ENCODE data around the gene OGFOD3.

OGFOD3 gene

DNA sequence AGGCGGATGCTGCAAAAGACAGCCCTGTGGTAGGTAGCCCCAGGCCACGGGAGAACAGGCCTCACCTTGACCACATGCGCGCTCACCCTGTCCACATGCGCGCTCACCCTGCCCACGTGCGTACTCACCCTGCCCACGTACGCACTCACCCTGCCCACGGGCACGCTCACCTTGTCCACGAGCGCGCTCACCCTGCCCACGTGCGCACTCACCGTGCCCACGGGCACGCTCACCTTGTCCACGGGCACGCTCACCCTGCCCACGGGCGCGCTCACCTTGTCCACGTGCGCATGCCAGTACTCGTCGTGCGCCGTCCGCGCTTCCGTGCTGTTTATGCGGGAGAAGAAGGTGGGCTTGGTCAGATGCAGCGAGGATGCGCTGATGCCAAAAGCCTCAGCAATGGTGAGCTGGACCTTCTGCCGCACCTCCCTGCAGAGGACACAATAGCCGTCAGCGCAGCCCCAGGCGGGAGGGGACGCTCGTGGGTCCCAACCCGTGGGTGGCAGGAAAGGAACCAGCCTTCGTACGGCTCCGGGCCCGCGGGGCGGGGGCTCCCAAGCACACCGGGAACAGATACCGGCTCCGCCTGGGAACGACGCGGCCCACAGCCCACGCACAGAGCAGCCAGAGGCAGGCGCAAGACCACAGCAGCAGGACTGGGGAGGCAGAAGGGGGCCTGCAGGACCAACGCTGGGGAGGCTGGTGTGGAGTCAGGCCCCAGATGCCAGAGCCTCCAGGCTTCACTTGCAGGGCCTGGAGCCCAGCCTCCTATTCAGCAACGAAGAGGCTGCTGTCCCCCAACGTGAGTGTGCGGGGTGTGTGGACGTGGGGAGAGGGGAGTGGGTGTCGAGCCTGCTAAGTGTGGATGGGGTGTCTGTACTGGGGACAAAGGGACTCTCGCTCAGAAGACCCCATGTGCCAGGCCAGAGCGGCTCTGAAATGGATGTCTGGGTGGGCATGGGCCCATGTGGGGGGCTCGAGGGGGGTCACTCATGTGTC is 14.4 kb downstream of the OGFOD3 start:
- DNase-seq, result no peak

DNA sequence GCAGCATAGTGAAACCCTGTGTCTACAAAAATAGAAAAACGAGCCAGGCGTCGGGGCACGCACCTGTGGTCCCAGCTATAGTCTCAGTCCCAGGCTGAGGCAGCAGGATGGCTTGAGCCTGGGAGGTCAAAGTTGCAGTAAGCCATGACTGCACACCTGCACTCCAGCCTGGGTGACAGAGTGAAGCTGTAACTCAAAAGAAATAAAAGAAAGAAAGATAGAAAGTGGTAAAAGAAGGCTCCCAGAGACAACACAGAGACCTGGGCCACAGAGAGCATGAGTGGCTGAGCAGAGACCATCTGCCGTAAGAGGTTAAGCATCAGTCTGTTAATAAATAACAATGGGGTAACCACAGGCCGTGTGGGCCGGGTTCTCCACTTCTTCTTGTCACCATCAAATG is 15.5 kb downstream of the OGFOD3 start:
- DNase-seq, result no peak

DNA sequence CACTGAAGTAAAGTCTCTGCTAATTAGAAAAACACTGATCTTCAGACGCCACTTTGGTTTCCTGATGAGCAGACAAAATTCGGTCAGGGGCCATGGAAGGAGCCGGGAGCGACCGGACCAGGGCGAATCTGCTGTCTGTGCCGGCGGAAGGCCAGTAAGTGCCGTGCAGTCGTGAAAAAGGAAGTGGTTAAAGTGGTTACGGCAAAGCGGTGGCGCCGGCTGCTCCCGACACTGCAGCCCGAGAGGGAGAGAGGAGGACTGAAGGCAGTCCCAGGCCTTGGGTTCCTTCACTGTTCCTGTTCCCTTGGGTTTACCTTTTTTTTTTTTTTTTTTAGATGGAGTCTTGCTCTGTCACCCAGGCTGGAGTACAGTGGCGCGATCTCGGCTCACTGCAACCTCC is 17.6 kb downstream of the OGFOD3 start:
- peak; percentile 39 for DNase-seq

DNA sequence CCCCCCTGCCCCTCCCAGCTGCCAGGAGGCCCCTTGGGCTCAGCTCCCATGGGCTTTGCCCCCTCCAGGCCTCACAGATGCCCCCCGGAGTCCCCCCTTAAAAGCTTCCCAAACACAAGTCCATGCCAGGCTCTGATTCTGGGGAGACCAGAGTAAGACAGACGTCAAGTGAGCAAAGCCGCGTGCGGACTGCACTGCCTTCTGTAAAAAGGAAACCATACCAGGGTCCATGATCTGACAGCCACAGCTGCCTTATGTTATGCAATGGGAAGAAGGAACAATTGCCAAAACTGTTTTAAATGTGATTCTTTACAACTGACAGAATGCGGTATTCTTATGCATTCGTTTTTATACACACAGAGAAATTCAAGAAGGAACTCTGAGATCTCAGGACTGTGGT is 18.2 kb downstream of the OGFOD3 start:
- no peak for DNase-seq

DNA sequence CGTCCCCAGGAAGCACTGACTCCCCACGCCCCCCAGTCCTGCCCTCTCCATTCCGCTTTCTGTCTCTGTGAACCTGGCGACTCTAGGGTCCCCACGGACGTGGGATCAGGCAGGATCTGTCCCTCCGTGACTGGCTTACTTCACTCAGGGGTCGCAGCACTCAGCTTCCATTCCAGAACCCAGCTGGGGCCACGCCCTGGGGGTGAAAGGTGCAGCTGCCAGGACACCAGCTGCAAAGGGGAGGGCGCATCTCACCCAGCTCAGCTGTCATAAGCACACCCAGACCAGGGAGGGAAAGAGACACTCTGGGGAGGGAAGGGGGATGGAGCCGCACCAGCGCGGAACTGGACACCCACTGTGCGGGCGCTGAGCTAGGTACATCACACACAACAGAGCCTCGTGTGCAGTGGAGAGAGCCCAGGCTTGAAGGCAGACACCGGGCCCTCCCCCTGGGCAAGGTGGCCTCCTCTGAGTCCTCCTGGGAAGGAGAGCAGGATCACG is 18.7 kb downstream of the OGFOD3 start:
- no peak for DNase-seq

DNA sequence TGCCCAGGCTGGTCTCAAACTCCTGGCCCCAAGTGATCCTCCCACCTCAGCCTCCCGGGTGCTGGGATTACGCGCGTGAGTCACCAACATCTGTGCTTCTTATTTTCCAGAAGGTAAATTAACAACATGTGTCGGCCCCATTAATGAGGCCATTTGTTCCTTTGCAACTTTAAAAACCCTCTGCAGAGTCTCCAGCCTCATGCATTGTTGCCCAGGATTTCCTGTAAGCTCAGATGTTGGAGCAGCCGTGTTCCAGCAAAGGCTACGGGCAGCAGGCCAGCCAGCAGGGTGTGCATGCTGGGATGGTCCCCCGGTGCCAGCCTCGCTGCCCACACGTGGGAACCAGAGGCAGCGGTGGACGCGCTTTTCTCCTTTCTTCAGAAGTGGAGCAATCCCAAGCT is 19.3 kb downstream of the OGFOD3 start:
- no peak for DNase-seq

DNA sequence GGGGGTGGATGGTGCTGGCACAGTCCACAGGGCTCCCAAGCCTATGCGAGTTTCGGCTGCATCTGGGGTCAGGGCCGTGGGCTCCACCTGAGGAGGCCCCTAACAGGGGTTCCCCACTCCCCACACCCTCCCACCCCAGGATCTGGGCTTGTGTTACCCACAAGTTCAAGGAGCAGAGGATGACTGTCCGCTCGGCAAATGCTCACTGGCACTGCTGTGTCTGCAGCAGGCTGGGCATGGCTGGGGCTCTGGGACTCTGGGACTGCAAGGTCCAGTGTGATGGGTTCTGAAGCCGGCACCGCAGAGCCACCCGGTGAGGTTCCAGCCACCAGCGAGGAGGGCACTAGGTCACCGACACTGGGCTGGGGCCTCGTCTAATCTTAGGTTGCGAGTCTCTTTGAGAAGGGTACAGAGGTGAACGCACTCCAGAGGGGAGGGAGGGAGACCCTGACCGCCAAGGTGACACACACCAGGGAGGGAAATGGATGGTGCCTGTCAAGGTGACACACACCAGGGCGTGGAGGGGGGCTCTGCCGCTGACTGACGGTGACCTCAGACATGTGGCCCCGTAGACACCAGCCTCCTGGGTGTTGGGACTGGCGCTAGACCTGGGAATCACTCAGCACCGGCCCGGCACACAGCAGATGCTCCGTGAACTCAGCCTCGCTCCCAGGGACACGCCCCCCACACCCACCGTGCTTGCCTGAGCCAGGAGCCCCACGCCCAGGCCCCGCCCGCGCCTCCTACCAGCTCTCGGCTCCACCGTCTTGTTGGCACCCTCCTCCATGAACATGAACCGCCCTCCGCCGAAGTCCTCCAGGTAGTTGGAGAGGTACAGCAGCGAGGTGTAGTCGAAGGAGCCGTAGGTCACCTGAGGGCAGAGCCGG is 20.7 kb downstream of the OGFOD3 start:
- no peak for DNase-seq

DNA sequence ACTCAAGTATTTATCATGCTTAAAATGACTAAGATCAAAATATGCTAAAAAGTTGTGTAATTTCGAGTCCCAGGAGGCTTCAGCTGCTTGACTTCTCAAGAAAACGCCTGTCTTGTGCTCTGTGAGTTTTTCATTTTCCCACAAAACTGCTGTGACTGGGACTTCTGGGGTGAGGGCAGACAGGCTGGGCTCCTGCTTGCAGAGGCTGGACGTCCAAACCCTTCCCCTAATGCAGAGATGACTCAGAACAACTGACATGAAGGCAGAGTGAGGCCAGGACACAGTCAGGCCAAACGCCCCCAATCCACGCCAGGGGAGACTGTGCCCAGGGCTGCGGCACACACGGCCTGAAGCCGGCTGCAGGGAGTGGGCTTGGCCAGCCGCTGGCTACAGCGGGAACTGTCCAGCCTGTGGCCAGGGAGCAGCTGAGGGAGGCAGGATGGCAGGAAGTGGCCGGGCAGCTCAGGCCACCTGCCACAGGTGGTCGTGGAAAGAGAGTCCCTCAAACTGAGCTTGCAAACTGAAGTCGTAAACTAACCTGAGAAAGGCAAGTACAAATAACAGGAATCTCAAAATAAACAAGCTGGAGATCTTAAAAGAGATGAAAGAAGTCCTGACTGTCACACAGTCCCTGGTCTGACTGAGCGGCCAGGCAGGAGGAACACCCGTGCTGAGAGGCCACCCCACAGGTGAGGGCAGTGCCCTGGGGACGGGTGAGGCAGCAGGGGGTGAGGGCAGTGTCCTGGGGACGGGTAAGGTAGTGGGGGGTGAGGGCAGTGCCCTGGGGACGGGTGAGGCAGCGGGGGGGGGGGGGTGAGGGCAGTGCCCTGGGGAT is 21.6 kb downstream of the OGFOD3 start:
- DNase-seq, result no peak

DNA sequence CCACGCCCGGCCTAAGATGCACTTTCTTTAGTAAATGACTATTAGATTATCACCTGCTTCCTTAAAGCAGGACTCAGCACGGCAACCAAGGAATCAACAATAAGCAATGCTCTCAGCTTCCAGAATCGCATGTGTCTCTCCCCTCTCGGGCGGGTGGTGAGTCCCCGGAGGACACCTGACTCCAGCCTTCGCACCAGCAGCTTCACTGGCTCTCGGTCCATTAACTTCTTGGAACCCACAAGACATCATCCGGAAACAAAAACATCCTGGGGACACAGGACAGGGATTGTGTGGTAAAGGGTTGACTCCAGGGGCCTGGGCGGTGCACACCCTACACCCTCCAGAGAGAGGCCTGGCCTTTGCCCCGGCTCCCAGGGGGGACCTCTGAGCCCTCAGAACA is 24.1 kb downstream of the OGFOD3 start:
- no peak for DNase-seq

DNA sequence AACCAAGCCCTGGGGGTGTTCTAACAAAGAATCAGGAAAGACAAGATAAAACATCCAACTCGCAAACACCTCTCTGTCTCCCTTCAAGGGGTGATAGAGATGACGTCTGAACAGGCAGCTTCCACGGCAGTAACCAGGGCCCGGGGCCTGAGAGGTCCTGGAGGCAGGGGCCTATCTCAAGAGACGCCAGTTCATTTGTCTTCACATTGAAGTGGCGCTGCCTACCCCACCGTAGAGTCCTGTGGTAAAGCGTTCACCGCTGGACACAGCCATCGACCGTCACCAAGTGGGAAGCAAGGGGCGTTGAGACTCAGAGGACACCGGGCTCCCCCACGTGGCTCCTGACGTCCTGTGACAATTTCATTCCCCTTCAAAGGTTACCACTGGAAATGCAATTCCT is 25.4 kb downstream of the OGFOD3 start:
- DNase-seq, result no peak

DNA sequence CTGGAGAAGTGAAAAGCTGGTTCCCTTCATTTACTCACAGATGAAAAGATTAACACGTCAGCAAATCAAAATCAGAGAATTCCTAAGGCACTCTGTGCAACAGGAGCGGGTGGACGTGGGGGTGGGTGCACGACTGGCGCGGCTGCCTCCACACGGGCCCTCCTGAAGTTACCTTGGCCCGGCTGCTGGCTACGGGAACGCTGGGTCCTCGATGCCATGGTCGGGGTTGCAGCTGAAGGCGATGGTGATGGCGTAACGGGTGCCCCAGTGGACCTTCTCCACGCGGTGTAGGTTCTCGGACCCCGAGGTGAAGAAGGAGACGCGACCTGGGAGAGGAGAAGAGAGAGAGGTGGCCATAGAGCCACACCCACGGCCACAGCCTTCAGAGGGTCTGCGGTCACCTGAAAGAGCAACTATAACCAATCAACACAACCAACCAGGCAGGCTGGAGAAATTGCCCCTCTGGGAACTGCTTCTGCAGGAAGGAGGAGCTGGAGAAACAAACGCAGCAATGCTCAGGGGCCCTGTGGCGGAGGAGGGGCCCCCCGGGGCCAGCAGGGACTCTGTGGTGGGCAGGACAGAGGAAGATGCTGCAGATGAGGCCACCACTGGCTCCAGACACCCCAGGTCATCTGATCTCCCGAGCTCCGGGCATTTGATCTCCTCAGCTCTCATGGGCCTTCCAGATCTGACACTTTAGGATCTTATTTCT is 26.0 kb downstream of the OGFOD3 start:
- DNase-seq, result no peak

DNA sequence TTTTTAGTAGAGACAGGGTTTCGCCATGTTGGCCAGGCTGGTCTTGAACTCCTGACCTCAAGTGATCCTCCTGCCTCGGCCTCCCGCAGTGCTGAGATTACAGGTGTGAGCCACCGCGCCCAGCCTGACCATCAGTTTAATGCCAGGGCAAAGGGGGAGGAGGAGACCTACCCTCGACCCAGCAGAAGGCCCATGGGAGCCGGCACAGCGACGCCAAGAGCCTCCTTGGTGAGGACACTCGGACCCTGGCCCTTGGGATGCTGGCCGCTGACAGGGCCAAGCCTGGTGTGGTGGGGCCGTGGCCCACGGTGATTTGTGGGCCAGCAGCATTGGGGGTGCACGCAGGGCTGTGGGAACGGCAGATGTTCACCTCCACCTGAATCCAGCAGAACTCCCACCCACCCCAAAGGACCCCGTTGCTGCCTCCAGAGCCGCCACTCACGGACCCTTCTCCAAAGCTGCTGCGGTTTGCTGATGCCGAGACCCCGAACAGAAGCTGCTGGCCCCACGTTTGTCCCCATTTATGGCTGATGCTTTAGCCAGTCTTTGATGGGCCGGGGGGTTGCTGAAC is 26.8 kb downstream of the OGFOD3 start:
- no peak for DNase-seq

DNA sequence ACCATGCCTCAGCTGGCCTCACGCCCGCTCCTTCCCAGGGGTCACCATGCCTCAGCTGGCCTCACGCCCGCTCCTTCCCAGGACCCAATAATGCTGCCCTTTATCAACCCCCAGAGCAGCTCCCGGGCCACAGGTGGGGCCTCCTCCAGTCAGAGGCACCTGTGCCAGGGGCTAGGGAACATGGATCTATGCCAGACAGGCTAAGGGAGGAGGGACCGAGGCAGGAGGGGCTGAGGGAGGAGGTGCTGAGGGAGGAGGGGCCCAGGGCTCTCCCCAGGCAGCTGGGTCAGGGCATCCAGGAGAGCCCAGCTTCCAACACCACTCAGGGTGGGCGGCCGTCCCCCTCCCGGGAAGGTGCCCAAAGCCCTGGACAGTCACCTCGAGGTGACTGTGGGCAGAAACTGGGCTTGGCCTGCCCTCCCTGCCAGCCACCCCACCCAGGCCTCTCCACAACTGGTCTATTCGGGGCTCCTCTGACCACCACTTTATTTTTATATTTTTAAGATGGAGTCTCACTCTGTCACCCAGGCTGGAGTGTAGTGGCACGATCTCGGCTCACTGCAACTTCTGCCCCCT is 27.4 kb downstream of the OGFOD3 start:
- no peak for DNase-seq

DNA sequence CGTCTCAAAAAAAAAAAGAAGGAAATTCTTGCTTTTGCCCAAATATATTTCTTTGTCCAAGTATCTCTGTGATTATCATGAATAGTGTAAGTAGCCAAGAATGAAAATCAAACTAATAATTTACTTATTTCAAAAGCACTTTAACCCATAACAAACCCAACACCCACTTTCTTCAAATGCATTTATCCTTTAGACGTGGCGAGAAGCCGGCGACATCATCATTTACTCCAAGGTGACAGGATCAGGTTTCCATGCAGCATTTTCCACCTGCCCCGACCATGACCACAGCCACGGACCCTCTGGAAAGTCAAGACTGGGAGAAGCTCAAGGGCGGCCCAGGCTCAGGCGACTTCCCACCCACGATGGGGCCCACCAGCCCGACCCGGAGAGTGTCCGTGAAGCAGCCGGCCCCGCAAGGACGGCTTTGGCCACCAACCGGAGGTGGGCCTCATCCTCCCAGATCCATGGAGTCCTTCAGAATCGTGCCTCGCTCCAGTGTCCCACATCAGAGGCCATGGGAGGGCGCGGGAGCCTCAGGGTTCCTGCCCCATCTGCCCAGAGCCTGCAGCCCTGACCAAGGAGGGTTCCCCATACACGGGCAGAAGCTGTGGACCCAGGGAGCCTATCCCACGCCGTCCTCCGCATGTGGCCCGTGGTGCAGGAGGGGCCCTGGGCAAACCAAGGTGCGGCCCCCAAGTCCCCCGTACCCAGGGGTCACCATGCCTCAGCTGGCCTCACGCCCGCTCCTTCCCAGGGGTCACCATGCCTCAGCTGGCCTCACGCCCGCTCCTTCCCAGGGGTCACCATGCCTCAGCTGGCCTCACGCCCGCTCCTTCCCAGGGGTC is 28.1 kb downstream of the OGFOD3 start:
- no peak for DNase-seq

DNA sequence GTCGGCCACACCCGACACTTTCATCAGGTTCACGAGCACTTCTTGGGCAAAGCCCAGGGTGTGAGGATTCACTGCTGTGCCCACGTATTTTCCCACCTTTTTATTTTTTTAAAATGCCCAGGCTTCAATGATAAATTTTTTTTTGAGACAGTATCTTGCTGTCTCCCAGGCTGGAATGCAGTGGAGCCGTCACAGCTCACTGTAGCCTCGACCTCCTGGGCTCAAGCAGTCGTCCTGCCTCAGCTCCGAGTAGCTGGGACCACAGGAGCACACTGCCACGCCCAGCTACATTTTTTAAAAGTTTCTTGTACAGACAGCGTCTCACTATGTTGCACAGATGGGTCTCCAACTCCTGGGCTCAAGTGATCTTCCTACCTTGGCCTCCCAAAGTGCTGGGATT is 29.0 kb downstream of the OGFOD3 start:
- DNase-seq, result no peak

DNA sequence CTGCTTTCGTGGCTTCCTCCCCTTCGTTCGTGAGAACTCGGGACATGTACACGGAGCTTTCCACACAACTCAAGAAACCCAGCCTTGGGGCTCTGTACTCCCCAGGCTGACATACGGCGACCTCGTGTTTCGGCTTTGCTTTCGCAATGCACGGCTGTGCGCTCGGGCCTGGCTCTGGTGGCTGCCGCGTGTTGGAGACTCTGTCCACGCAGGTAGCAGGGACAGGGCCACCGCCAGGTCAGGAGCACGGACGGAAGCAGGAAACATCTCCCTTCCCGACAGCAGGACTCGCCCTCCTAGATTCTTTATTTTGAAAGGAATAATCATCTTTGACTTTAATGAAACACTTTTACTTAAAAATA is 29.5 kb downstream of the OGFOD3 start:
- no peak for DNase-seq

DNA sequence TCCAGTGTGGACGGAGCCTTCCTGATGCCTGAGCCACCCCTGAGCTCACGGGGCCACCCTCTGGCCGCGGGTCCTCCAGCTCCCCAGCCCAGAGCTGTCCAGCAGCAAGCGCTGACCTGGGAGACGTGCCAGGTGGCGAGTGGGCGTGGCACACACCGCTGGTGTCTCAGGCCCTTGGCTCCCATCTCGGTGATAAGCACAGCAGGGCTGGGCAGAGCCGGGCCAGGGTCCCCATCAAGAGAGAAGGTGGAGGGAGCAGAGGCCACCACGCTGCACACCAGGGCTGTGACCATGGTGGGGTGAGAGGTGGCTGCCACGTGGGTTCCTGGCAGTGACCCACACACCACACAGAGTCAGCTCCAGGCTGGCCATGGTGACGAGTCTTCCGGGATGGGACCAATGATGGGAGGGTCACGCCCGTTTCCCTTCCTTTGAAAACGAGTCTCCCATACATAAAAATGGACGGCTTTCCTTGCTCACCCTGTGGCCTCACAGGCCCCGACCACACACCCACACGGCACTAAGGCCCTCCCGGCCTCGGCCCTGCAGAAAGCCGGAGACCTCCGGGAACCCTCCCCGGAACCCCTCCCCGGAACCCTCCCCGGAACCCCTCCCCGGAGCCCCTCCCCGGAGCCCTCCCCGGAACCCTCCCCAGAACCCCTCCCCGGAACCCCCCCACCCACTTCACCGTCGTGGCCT is 30.0 kb downstream of the OGFOD3 start:
- no peak for DNase-seq

DNA sequence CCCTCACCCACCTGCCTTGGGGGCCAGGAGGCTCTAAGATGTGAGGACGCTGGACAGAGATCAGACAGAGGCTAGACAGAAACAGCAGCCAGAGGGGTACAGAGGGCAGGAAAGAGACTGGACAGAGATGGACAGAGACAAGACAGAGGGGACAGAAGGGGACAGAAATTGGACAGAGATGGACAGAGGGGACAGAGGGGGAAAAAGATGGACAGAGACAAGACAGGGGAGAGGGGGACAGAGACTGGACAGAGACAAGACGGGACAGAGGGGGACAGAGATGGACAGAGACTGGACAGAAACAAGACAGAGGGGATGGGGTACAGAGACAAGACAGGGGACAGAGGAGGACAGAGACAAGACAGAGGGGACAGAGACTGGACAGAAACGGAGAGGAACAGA is 30.7 kb downstream of the OGFOD3 start:
- DNase-seq, result no peak

DNA sequence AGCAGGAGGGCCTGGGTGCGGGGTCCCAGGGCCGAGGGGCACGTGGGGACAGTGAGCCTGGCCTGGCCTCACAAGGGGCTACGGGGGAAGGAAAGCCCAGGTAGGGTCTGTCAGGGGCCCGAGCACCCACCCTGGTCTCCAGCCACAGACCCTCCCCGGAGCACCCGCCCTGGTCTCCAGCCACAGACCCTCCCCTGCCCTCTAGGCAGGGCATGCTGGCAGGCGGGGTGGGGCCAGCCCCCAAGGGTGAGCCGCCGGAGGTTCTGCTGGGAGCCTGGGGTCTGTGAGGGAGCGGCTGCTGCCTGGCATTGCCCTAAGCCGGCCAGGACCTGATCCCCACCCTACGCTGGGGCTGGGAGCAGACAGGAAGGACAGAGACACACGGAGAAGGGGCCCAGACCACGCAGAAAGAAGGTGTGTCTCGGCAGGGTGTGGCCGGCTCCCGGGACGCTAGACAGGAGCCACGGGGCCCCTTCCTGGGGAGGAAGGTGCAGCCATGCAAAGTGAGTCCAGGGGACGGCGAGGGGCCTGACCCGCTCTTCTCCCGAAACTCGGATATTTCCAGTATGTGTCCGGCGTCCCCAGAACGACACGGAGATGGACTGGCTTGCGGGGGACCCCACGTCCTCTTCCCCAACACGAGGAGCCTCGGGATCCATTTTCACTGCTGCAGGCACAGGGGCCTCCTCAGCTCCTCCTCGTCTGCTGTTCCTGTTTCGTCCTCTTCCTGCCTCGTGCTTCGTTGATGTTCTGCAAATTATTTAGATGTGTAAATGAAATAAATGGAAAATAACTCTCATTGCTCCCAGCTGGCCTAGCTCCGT is 31.3 kb downstream of the OGFOD3 start:
- no peak for DNase-seq
